HT-29 (cell line): Measurements from ENCODE around the gene ARPIN. TPM values are rescaled to one million over a fixed set of nuclear protein-coding genes. Genes with fewer than 3 reads are reported as not detected.
"Not testable (repeated sequence)": the region's sequence is repeated elsewhere in the genome, so short reads cannot be mapped to it uniquely, and the experiment has no call there.

ENCODE experiments used
- DNase-seq: peaks from one replicate; pipeline ENCODE4 v3.0.0-alpha.2; 2015; ENCODE audit warnings: low spot score
- total RNA-seq: library from RNA; depleted of rRNA; stranded (reverse); fragments of >200 nt; shearing (Covaris generic); gene quantifications from 2 replicates; pipeline ENCODE4 v1.2.3, GENCODE V29; 2014

Gene ARPIN
- total RNA-seq, 1 experiment from 2014 or later: 7.9 TPM

DNA sequence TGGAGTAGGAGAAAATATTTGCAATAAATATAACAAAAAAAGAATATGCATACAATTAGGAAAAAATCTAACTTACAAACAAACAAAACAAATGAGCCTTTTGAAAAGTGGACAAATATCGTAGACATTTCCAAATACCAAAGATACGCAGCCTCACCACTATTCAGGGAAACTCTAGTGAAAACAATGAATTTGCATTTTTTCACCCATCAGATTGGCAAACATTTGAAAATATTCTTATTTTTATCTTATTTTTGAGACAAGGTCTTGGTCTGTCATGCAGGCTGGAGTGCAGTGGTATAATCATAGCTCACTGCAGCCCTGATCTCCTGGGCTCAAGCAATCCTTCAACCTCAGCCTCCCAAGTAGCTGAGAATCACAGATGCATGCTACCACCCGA, 34.4 kb downstream of the ARPIN start:
- DNase-seq: no peak

DNA sequence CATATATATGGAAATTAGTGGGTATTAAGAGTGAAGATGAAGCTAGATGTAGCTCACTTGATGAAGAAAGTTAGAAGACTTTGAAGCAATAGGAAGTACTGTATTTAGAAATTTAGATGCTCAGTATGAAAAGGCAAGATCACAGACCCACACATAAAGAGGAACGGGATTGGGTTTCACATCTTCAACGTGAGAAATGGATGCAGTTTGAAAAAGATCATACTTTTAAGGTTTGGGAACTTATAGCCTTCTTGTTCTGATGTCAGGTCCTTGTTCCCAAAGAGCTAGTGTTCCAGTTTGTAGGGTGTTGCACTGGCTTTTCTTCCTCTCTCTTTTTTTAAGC, 35.7 kb downstream of the ARPIN start:
- DNase-seq: no peak

DNA sequence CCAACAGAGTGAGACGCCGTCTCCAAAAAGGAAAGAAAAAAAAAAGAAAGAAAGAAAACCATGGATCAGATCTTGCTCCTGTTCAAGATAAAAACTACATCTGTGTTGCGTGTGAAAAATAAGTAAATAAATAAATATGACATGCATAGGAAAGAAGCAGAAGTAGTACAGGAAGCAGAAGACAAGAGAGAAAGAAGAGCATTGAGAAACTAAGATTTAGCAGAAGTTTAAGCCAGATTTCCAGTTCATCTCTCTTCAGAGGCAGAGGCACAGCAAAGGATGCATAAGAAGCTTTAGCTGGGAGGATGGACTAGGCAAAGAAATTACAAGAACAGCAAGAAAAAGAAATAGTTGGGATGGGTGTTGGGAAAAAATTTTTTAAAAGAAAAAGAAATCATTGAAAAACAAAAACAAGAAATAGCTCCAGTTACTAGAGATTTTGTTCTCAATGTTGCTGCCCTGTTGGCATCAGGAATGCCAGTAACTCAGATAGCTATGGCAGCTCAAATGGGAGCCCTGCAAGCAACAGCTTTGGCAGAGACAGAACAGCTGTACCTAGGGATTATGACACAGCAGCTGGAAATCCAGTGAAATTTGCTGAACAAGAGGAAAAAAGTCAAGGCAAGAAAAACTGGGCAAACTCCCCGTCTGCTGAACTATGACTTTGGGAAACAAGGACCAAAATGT, 36.2 kb downstream of the ARPIN start:
- no peak for DNase-seq

DNA sequence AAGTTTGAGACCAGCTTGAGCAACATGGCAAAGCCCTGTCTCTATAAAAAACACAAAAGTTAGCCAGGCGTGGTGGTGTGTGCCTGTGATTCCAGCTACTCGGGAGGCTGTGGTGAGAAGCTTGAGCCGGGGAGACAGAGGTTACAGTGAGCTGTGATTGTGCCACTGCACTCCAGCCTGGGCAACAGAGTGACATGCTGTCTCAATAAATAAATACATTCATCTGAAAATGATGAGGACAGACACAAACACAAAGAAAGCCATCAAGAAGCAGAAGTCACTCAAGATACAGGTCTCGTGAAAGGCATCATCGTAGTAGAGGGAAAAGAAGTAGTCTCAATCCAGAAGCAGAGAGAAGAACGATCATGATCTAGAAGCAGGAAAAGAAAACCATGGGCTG, 37.0 kb downstream of the ARPIN start:
- no peak for DNase-seq

DNA sequence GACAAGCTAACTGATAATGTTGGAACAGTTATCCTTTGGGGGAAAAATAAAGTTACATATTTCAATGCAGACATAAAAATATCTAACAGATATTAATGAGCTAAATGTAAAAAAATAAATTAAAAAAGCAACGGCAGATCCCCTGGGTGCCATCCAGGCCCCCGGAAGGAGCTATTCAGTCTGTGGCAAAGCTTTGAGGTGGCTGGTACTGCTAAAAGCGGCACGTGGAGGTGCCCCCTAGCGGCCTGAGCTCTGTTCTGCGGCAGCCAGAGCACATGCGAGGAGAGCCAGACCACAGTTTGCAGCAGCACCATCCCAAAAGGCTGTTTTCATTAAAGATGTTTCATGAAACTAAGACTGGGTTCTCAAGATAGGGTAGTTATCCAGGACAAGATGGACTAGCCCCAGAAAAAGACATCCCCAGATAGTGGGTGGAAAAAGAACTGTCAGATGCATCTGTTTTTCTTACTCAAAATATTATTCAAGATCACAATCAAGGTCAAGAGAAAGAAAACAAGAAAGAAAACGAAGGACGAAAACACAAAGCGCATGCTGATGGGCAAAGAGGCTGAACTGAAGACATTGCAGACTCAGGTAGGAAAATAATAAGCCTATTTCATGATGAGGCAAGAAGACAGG, 37.7 kb downstream of the ARPIN start:
- DNase-seq: peak; percentile 89

DNA sequence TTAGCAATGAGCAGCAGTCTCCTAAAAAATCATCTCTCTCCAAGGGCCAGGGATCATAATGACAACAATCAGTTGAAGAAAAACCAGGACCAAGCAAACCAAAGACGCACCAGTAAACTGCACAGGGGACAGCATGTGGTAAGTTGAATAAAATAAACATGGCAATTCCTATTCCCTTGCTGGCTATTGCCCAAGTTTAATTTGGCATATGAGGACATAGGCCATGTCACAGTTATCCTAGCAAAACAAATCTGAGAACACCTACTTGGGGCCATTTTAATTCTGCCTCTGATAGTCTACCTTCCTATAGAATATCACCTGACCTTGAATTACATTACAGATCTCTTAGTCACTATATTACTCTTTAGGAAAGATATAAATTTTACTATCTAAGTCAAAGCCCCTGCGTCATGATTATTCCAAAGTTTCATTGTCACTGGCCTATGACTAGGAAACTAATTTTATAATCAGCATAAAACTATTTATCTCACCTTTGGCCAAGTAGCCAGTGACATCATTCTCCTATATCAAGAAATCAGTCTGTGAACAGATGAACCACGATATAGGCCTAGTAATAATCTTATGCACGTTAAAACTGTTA, 42.0 kb downstream of the ARPIN start:
- DNase-seq: no peak

DNA sequence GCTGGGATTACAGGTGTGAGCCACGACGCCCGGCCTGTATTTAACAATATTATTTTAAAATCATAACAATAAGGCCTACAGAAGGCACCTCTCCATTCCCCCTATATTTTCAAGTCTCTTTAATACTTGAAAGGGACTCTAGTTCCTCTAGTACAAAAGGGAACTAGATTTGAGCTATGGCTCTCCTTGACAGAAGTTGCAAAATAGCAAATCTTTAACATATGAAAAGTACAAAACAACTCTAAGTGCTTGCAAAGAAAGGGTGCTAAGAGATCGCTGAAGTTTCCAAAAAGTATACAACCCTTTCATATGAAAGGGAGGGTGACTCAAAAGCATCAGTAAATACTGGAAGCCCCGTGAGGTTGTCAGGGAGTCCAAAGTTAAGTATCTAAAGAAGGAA, 42.7 kb downstream of the ARPIN start:
- DNase-seq: no peak

DNA sequence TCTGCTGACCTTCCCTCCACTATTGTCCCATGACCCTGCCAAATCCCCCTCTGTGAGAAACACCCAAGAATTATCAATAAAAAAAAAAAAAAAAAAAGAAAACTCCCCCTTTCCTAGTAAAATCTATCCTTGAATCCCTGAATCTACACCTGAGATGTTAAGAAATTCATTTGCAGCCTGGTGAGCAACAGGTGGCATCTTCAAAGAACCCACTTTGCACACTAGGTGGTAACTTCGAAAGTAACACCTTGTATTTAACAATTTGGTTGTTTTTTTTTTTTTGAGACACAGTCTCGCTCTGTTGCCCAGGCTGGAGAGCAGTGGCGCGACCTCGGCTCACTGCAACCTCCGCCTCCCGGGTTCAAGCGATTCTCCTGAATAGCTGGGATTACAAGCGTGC, 43.3 kb downstream of the ARPIN start:
- not testable (repeated sequence) for DNase-seq

DNA sequence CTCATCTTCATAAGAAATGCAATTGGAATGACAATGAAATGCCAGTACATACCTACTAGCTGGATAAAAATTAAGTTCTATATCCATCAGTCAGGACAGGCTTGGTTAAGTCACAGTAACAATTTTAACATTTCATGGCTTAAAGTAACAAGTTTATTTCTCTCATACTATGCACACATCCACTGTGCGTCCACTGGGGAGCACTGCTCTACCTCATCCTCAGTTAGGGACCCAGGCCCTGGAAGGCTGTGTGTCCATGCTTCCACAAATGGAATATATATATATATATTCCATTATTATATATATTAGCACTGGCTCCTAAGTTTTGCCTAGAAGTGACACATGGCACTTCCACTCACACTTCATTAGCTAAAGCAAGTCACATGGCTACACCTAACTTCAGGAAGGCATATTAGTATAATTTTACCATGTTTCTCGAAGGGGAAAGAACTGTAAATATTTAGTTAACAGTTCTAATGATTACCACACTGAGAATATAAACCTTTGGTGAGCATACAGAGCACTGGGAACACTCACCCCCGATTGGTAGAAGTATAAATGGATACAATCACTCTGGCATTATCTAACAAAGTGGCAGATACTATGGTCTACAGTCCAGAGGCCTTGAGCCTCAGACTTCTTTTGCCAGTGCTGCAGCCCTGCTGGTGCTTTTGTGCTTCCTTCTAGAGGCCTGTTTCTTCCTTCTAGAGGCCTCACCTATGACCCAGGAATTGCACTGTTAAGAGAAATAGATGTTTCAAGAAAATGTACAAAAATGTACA, 47.6 kb downstream of the ARPIN start:
- DNase-seq: no peak

DNA sequence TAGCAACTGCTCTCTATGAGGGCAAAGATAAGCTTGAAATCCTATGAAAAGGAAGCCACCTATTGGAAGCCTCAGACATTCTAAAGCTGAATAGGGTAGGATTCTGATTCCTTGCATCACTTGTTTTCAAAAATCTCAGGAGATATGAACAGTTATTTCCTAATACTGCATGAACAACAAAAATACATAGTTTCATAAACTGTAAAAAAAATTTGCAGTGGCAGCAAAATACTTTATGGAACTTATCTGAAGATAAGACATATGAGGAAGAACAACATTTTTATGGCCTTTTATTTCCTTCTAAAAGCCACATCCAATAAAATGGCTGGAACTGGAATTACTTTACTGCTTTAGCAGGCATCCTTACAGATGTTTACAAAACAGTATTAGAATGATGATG, 48.8 kb downstream of the ARPIN start:
- DNase-seq: no peak

DNA sequence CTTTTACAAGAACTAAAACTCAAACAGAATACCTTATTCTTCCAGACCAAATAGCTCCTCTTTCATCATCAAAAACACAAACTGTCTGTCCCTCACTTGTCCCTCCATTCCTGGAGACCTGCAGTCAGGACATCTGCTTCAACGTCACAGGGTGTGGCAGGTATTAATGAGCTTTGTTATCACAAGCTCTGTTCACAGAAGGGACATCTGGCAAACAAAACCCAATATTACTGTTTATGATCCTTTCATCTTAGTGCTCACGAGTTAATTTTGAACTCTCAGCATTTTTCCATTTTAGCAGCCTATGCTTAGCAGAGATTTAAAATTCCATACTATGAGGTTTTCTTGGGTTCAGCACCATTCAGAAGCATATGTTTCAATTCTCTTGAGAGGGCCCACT, 51.9 kb downstream of the ARPIN start:
- no peak for DNase-seq

DNA sequence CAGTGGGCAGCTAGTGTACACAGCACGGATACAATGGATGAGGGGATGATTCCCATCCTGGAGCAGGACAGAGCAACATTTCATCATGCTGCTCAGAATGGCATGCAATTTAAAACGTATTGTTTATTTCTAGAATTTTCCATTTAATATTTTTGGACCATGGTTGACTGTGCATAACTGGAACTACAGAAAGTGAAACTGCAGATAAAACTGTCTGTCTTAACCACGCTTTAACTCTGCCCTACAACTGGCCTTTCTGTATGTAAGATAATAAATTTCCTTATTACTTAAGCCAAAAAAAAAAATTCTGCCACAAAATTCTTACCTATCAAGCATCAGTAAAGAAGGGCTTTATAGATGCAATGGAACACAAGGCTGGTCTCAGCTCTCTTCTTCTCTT, 52.3 kb downstream of the ARPIN start:
- no peak for DNase-seq

DNA sequence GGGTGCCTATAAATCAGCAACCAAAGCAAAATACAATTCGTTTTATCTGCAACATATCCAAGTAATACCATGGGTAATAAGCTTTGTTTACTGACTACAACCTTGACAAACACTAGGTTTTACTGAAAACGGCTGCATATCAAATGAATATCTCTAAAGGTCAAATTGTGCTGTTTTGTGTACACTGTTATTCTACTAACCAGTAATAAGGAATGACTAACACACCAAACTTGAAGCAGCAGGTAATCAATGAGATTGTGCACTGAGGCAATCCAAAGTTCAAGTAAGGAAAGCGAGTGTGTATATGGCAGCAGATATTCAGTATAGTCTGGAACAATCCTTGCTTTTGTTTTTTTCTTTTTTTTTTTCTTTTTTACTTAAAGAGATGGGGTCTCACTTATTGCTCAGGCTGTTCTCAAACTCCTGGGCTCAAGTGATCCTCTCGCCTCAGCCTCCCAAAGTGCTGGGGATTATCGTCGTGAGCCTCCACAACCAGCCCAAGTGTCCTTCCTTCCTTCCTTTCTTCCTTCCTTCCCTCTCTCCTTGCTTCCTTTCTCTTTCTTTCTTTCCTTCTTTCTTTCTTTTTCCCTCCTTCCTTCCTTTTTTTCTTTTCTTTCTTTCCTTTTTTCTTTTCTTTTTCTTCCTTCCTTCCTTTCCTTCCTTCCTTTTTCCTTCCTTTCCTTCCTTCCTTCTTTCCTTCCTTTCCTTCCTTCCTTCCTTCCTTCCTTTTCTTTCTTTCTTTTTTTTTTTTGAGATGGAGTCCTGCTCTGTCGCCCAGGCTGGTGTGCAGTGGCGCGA, 53.9 kb downstream of the ARPIN start:
- DNase-seq: no peak

DNA sequence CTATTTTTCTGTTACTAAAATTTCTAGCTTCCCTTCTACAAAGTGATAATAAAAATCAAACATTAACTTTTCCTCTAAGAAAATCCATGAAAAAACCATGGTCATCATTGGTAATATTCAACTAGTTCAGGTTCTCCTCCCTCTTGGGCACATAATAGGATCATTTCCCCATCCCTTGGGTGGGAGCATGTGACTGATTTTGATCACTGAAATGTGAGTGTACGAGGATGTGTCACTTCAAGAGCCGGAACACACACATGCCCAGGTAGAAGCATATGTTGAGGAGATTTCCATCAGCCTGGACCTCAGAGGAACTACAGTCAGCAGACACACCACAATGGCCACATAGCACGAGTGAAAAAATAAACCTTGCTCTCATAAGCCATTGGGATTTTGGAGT, 55.1 kb downstream of the ARPIN start:
- peak; percentile 13 for DNase-seq

DNA sequence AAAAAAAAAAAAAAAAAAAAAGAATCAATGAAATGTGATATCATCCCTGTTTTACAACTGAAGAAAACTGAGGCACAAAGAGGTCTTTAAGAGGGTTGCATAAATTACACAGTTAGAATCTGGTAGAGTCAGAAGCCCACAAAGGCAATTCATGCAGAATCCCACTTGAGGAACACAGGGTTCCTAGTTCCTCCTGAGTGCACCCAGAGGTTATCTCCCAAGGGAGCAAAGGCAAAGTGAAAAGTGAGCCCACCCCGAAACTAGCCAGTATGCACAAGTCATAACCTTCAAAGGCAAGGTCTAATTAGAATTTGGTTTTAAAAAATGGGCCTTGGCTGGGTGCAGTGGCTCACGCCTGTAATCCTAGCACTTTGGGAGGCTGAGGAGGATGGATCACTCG, 56.8 kb downstream of the ARPIN start:
- no peak for DNase-seq

DNA sequence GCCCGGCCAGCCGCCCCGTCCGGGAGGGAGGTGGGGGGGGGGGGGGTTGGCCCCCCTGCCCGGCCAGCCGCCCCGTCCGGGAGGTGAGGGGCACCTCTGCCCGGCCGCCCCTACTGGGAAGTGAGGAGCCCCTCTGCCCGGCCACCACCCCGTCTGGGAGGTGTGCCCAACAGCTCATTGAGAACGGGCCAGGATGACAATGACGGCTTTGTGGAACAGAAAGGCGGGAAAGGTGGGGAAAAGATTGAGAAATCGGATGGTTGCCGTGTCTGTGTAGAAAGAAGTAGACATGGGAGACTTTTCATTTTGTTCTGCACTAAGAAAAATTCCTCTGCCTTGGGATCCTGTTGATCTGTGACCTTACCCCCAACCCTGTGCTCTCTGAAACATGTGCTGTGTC, 57.9 kb downstream of the ARPIN start:
- not testable (repeated sequence) for DNase-seq

DNA sequence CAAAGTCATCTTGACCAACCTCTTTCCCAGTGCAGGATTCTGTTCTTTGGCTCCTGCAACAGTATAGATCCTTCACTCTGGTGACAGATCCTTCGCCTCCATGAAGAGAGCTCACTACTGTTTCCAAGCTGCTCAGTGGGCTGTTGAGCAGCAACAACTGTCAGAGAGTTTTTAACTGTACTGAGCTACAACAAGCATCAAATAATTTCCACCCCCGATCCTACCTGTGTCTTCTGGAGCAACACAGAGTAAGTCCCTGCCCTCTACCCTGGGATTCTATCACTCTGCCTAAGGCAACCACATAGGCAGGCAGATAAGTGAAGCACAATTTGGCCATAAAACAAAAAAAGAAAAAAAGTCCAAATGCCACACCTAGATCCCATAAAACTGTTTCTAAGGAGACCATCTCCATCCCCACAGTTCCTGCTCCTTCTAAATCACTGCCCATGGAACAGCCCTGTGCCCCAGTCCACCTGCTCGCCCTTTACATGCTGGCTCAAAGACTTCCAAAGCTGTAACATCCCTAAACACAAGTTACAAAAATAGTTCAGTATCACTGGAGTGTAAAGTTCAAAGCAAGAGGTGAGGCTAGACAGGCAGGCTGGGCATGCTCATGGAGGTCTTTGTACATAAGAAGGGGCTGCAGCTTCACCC, 60.3 kb downstream of the ARPIN start:
- no peak for DNase-seq

DNA sequence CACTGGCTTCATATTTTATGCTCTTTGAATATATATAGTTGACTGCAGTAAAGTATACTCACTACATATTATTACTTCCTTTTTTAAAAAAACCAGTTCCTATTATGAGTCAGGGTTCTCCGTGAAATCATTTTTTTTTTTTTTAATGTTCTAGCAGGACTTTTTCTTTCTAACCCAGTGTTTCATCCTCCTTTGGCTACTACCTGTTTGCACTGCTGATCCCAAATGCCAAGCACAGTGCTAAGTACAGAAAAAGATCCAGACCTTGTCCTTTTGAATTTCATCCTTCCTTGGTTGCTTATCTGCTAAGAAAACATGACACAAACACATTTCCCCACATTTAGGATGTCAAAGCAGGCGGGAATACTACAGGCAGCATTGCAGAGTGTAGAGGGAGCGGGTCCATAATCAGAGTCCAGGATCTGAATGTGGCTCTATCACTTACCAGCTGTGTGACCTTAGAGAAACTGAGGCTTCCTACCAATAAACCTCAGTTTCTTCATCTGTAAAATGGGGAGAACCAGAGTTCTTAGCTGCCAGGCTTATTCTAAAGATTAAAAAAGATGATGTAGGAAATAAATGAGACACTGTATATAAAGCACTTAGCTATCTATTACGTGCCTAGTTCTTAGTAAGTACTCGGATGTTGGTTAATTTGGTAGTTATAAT, 60.9 kb downstream of the ARPIN start:
- DNase-seq: no peak

DNA sequence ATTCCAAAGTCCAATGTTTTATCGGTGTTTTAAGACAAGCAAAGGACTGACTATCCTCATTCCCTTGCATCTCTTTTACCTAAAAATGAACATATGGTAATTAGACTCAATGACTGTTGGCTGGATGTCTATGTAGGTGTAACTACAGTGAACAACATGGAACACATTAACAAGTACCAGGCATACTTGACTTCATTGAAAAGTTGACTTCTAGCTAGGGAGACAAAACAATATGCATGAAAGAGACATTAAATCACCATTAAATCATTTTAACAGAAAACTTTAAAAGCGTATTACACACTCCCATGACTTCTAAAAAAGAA, 63.8 kb downstream of the ARPIN start:
- no peak for DNase-seq

DNA sequence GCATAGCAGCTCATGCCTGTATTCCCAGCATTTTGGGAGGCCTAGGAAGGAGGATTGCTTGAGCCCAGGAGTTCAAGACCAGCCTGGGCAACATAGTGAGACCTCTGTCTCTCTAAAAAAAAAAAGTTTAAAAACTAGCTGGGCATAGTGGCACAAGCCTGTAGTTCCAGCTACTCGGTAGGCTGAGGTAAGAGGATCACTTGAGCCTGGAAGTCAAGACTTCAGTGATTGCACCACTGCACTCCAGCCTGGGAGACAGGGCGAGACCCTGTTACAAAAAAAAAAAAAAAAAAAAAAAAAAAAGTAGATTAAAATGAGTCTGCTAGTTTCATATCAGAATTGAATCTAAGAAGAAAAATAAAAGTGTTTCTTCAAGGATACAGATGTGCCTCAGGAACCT, 65.7 kb downstream of the ARPIN start:
- no peak for DNase-seq
